ENCODE results near the gene DCXR. TPM values are rescaled to one million over a fixed set of nuclear protein-coding genes. Genes with fewer than 3 reads are reported as not detected.

Gene DCXR
- total and polyA plus RNA-seq, 9 donors = 16.7 to 217 (median 131) TPM

DNA sequence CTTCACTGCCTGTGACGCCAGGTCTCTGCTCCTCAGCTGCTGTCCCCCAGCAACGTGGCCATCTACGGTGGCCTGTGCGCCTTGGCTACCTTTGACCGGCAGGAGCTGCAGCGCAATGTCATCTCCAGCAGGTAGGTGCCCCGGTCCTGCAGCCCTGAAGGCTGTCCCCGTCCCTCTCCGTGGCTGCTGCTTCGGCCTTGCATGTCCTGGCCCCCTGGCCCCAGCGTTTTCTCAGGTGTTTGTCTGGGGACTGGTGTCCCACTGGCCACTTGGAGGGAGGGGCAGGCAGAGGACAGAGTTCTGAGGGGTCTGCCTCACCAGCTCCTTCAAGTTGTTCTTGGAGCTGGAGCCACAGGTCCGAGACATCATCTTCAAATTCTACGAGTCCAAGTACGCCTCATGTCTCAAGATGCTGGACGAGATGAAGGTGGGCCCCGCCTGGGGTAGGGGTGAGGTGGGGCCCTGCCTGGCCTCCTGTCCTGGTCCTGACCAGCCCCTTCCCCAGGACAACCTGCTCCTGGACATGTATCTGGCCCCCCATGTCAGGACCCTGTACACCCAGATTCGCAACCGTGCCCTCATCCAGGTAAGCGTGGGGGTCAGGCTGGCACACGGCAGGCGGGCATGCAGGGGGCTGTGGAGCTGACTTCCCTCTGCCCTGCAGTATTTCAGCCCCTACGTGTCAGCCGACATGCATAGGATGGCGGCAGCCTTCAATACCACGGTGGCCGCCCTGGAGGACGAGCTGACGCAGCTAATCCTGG is 18.6 kb upstream of the DCXR start:
- DNase-seq = peak in 1 of 5 donors; percentile 17
- intact Hi-C loops (cut with DNase I) = loop anchor here in 1 of 4 donors (10.0 kb wide), 1 partner anchor 61 kb away; no protein-coding TSS in a partner anchor
- WGBS, 3 donors = 83 to 89% (median 86%) methylated on average over 28 of the region's 28 CpGs
- H3K4me3 ChIP-seq = no peak overlapping the region
- no peak for TF ChIP-seq EP300 (IDR thresholded peaks at IDR 0.05)
- TF ChIP-seq, protein P1, sequence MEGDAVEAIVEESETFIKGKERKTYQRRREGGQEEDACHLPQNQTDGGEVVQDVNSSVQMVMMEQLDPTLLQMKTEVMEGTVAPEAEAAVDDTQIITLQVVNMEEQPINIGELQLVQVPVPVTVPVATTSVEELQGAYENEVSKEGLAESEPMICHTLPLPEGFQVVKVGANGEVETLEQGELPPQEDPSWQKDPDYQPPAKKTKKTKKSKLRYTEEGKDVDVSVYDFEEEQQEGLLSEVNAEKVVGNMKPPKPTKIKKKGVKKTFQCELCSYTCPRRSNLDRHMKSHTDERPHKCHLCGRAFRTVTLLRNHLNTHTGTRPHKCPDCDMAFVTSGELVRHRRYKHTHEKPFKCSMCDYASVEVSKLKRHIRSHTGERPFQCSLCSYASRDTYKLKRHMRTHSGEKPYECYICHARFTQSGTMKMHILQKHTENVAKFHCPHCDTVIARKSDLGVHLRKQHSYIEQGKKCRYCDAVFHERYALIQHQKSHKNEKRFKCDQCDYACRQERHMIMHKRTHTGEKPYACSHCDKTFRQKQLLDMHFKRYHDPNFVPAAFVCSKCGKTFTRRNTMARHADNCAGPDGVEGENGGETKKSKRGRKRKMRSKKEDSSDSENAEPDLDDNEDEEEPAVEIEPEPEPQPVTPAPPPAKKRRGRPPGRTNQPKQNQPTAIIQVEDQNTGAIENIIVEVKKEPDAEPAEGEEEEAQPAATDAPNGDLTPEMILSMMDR (IDR thresholded peaks at IDR 0.05) = no peak
- no peak for TF ChIP-seq POLR2A (IDR thresholded peaks at IDR 0.05)
- H3K27ac ChIP-seq = no peak overlapping the region
- no peaks in the 10 kb centered on the region for H3K9me3 ChIP-seq
- no peaks in the 10 kb centered on the region for H3K4me1 ChIP-seq (ENCODE audit: insufficient read depth)
- no peaks in the 10 kb centered on the region for H3K36me3 ChIP-seq
- no peaks in the 10 kb centered on the region for H3K27me3 ChIP-seq

DNA sequence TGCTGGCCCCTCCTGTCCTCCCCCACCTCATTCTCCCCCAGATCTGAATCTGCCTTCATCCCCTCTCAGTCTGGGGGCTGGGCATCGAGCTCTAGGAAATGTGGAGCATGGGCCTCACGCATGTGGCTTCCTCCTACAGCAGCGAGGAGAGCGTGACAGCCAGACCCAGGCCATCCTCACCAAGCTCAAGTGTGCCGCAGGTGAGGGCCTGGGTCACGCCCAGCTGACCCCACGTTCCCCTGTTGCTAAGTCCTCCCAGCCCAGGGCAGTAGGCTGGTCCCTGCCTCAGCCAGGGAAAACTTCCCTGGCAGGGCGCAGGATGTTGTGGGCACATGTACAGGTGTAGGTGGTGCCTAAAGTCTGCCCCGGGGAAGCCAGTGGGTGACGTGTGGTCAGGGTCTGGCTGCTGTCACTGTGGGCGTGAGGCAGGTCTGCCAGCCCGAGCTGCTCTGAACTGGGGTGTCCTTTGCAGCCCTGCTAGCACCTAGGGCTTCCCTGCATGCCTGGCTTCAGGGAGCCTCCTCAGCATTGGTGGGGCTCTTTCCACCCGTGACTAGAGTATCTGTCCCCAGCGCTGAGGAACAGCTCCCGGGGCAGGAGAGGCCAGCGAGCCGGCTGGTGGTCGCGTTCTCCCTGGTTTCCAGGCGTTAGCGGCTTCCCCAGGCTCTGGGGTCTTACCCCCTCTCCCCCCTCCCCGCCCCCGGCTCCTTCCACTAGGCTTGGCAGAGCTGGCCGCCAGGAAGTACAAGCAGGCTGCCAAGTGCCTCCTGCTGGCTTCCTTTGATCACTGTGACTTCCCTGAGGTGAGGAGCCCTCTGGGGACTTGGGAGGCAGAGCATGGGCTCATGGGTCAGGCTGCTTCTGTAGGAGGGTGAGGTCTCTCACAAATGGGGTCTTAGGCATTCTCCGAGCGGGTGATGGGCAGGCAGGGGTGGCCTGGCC is 17.8 kb upstream of the DCXR start:
- H3K9me3 ChIP-seq = no peaks in the 10 kb centered on the region
- DNase-seq = peak in 1 of 5 donors; percentile 11
- H3K4me1 ChIP-seq (ENCODE audit: insufficient read depth) = peaks cover 6% of the 10 kb centered on the region
- intact Hi-C loops (cut with DNase I) = loop anchor here in 1 of 4 donors (10.0 kb wide), 1 partner anchor 60 kb away; no protein-coding TSS in a partner anchor
- H3K27me3 ChIP-seq = no peaks in the 10 kb centered on the region
- no peaks in the 10 kb centered on the region for H3K36me3 ChIP-seq
- TF ChIP-seq POLR2A (IDR thresholded peaks at IDR 0.05) (no peak), EP300 (IDR thresholded peaks at IDR 0.05) (no peak)
- TF ChIP-seq, protein P1 (IDR thresholded peaks at IDR 0.05) = no peak
- 74 to 80% (median 76%) methylated on average over 26 of the region's 26 CpGs for WGBS, 3 donors
- H3K4me3 ChIP-seq = no peak overlapping the region
- no peak overlapping the region for H3K27ac ChIP-seq

DNA sequence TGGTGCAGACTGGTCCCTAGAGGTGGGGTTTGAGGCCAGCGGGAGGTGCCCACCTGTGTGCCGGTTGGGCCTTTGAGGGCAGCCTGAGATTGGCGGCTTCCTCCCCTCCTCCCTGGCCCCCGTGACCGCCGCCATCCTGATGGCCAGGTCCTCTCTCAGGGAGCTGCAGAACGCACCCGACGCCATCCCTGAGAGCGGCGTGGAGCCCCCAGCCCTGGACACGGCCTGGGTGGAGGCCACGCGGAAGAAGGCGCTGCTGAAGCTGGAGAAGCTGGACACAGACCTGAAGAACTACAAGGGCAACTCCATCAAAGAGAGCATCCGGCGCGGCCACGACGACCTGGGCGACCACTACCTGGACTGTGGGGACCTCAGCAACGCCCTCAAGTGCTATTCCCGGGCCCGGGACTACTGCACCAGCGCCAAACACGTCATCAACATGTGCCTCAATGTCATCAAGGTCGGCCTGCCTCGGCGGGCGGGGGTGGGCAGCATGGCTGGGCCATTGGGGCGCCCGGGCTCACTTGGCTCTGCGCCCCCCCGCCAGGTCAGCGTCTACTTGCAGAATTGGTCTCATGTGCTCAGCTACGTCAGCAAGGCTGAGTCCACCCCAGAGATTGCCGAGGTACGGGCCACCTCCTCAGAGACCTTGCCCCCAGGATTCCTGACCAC is 17.0 kb upstream of the DCXR start:
- TF ChIP-seq, protein P1 (IDR thresholded peaks at IDR 0.05) = no peak
- TF ChIP-seq POLR2A (IDR thresholded peaks at IDR 0.05) (no peak), EP300 (IDR thresholded peaks at IDR 0.05) (no peak)
- H3K27me3 ChIP-seq = no peaks in the 10 kb centered on the region
- WGBS, 3 donors = 80 to 85% (median 83%) methylated on average over 36 to 38 of the region's 38 CpGs
- intact Hi-C loops (cut with DNase I) = loop anchor here in 1 of 4 donors (10.0 kb wide), 1 partner anchor 60 kb away; no protein-coding TSS in a partner anchor
- H3K27ac ChIP-seq = no peak overlapping the region
- no peaks in the 10 kb centered on the region for H3K36me3 ChIP-seq
- H3K9me3 ChIP-seq = no peaks in the 10 kb centered on the region
- no peak overlapping the region for H3K4me3 ChIP-seq
- DNase-seq = peak in 3 of 5 donors; percentile 25 to 38 (median 27)
- H3K4me1 ChIP-seq (ENCODE audit: insufficient read depth) = peaks cover 9% of the 10 kb centered on the region
